Colonic mucosa (tissue), 4 donors: ENCODE data around the gene GPR180. TPM values are rescaled to one million over a fixed set of nuclear protein-coding genes. Genes with fewer than 3 reads are reported as not detected.

Source experiments
- DNase-seq: peaks from one replicate; pipeline ENCODE4 v3.0.0-alpha.2; 2020
- H3K27ac ChIP-seq: fragments of 200-600 bp; one replicate; pipeline ENCODE4 v1.8.0; 2021
- H3K27me3 ChIP-seq: fragments of 200-600 bp; one replicate; pipeline ENCODE4 v1.8.0; 2021
- H3K36me3 ChIP-seq: fragments of 200-600 bp; one replicate; pipeline ENCODE4 v1.8.0; 2021
- H3K4me1 ChIP-seq: fragments of 200-600 bp; one replicate; pipeline ENCODE4 v1.8.0; 2021; ENCODE audit warnings: mild to moderate bottlenecking
- H3K4me3 ChIP-seq: fragments of 200-600 bp; one replicate; pipeline ENCODE4 v1.8.0; 2021
- H3K9ac ChIP-seq, 2 donors: one replicate each; pipeline ENCODE4 v1.7.0; 2013; ENCODE audit warnings: control low read depth in 2 of 2, low read depth in 2 of 2, low read length in 2 of 2
- H3K9me3 ChIP-seq: fragments of 200-600 bp; one replicate; pipeline ENCODE4 v1.8.0; 2021
- intact Hi-C: fragments of 100-400 bp; cut with DNase I; formaldehyde crosslinking; loops from one replicate; pipeline ENCODE4 v1.14.1; 2022
- total RNA-seq, 2 donors: library from RNA; stranded (reverse); fragmentation: NEBNext Ultra II Directional in 1 of 2; extraction: Animal tissue kit (Norgen Biotek cat#: 25700) in 1 of 2; gene quantifications; one replicate each; pipeline ENCODE4 v1.2.1, GENCODE V29; 2021
- TF ChIP-seq, protein P1 (sequence below): fragments of 200-600 bp; IDR thresholded peaks from one replicate; pipeline ENCODE4 v1.8.0; 2022; ENCODE audit warnings: antibody characterized with exemption, mild to moderate bottlenecking
- donor health status: healthy.
- donor health status: DM: no; HTN: no; CAD: no.
- donor health status: DM: no; HTN: no; CAD: no.

Gene GPR180
- total RNA-seq, 2 donors from 2014 or later = 3.2 to 5.9 TPM

DNA sequence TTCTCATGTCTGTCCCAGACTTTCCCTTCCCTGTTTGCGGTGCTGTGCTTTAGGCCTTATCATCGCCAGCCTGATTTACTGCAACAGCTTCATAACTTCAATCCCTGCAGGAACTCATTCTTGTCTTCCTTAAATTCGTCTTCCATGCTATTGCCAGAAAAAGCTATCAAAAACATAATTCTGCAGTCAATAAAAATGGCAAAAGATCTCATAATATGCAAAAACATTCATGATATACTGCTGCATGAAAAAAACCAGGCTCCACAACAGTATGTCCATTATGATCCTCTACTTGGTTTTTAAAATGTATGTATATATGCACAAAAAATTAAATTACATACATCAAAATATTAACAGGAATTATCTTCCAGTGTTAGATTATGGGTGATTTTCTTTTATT lies 34.1 kb upstream of the GPR180 start:
- intact Hi-C loops = no loop called here

DNA sequence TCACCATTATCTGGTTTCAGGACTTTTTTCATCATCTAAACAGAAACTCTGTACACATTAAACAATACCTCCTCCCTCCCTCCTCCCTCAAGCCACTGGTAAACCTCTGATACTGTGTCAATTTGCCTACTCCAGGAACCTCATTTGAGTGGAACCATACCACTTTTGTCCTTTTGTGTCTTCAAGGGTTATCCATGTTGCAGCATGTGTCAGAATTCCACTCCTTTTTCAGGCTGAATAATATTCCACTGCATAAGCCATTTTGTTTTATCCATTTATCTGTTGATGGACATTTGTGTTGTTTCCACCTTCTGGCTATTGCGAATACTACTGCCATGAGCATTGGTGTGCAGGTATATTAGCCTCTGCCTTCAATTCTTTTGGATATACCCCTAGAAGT lies 33.2 kb upstream of the GPR180 start:
- Histone ChIP-seq H3K9ac (no peak overlapping the region), H3K27ac (no peak overlapping the region), H3K4me3 (no peak overlapping the region), H3K9me3 (no peaks in the 10 kb centered on the region), H3K27me3 (no peaks in the 10 kb centered on the region), H3K36me3 (no peaks in the 10 kb centered on the region), H3K4me1 (no peaks in the 10 kb centered on the region)
- intact Hi-C loops = no loop called here
- TF ChIP-seq, protein P1, sequence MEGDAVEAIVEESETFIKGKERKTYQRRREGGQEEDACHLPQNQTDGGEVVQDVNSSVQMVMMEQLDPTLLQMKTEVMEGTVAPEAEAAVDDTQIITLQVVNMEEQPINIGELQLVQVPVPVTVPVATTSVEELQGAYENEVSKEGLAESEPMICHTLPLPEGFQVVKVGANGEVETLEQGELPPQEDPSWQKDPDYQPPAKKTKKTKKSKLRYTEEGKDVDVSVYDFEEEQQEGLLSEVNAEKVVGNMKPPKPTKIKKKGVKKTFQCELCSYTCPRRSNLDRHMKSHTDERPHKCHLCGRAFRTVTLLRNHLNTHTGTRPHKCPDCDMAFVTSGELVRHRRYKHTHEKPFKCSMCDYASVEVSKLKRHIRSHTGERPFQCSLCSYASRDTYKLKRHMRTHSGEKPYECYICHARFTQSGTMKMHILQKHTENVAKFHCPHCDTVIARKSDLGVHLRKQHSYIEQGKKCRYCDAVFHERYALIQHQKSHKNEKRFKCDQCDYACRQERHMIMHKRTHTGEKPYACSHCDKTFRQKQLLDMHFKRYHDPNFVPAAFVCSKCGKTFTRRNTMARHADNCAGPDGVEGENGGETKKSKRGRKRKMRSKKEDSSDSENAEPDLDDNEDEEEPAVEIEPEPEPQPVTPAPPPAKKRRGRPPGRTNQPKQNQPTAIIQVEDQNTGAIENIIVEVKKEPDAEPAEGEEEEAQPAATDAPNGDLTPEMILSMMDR = no peak
- DNase-seq = no peak

More for the DNA sequence above, 34.1 kb upstream of the GPR180 start:
- Histone ChIP-seq H3K4me1 (no peaks in the 10 kb centered on the region), H3K36me3 (no peaks in the 10 kb centered on the region), H3K9me3 (no peaks in the 10 kb centered on the region), H3K9ac (no peak overlapping the region), H3K27me3 (no peaks in the 10 kb centered on the region), H3K27ac (no peak overlapping the region), H3K4me3 (no peak overlapping the region)
- TF ChIP-seq, protein P1 = no peak
- no peak for DNase-seq

DNA sequence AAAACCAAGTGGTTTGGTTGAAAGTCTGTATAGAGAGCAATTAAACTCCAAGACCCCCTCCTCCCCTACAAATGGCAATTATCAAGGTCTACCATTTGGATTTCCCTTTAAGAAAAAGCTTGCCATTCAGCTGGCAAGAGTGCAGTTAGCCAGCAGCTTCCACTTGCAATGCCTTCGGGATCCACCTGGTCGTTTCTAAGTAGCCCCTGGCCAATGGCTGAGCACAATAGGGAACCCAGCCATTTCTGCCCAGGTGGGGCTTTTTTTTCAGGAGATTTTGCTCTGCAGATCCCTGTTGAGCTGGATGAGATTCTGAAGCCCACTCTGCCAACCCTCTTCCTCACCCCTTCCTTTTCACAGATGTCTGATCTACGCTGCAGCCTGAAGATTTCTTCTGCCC lies 32.0 kb upstream of the GPR180 start:
- H3K27ac ChIP-seq = no peak overlapping the region
- H3K36me3 ChIP-seq = no peaks in the 10 kb centered on the region
- H3K4me3 ChIP-seq = no peak overlapping the region
- no peaks in the 10 kb centered on the region for H3K27me3 ChIP-seq
- intact Hi-C loops = no loop called here
- H3K9ac ChIP-seq = no peak overlapping the region
- TF ChIP-seq, protein P1 = no peak
- DNase-seq = no peak
- H3K4me1 ChIP-seq = no peaks in the 10 kb centered on the region
- no peaks in the 10 kb centered on the region for H3K9me3 ChIP-seq

DNA sequence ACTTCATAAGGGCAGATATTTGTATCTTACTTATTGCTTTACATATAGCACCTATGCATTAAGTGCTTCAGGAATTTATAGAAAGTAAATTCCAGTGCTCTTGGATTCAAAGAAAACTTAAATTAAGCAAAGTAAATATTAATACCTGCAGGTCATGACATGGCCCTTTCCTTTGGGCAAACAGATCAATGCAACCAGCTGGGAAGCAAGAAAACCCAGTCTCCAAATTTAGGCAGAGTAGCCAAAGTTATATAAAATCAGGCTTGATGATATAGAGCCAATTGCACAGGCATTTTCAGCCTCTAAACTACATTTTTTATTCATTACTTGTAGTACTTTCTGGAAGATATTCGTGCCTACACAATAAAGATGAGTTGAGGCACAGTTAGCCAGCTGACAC lies 22.6 kb upstream of the GPR180 start:
- Histone ChIP-seq H3K27me3 (no peaks in the 10 kb centered on the region), H3K4me3 (no peak overlapping the region), H3K9me3 (no peaks in the 10 kb centered on the region), H3K36me3 (peaks cover 7% of the 10 kb centered on the region), H3K27ac (no peak overlapping the region), H3K9ac (no peak overlapping the region), H3K4me1 (no peaks in the 10 kb centered on the region)
- no peak for DNase-seq
- intact Hi-C loops = no loop called here
- TF ChIP-seq, protein P1 = no peak

DNA sequence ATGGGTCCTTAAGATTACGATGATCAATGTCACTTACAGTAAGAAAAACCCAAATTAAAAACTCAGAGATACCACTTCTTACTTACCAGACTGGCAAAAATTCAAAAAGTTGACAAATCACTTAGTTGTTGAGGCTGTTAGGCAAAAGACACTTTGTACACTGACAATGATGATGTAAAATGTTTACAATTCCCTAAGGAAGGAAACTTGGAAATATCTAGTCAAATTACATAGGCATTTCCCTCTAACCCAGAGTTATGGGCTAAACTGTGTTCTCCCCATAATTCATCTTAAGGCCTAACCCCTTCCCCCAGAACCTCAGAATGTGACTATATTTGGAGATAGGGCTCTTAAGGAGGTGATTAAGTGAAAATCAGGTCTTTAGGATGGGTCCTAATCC lies 17.7 kb upstream of the GPR180 start:
- intact Hi-C loops = no loop called here
- Histone ChIP-seq H3K27ac (no peak overlapping the region), H3K36me3 (peaks cover 4% of the 10 kb centered on the region), H3K4me1 (no peaks in the 10 kb centered on the region), H3K9me3 (no peaks in the 10 kb centered on the region), H3K9ac (no peak overlapping the region), H3K4me3 (no peak overlapping the region), H3K27me3 (no peaks in the 10 kb centered on the region)
- TF ChIP-seq, protein P1 = no peak
- DNase-seq = no peak
